Calu3 (cell line): ENCODE data around the gene MUC15. TPM values are rescaled to one million over a fixed set of nuclear protein-coding genes. Genes with fewer than 3 reads are reported as not detected.
"Not testable (repeated sequence)": the region's sequence is repeated elsewhere in the genome, so short reads cannot be mapped to it uniquely, and the experiment has no call there.

ENCODE experiments used
- BruUV-seq: library from RNA; stranded (reverse); fragments of 400-500 nt; replicated peaks from 2 replicates; lab custom pipeline; 2021; lab: Mats Ljungman, UMichigan
- CTCF ChIA-PET: fragments of 300-600 bp; sonication (Branson Sonifier 250); formaldehyde crosslinking; loops from one replicate; lab custom pipeline; 2022; ENCODE audit warnings: antibody characterized with exemption; lab: Charles Lee
- DNase-seq: peaks from one replicate; pipeline ENCODE4 v3.0.0; 2022
- H3K27ac Mint-ChIP-seq: one replicate; pipeline ENCODE4 v1.8.0; 2022; ENCODE audit warnings: mixed read lengths; ENCODE audit not compliant: unreplicated experiment
- H3K27me3 Mint-ChIP-seq: one replicate; pipeline ENCODE4 v1.8.0; 2022; ENCODE audit warnings: mixed read lengths; ENCODE audit not compliant: unreplicated experiment
- H3K36me3 Mint-ChIP-seq: one replicate; pipeline ENCODE4 v1.8.0; 2022; ENCODE audit warnings: mild to moderate bottlenecking, moderate library complexity, mixed read lengths; ENCODE audit not compliant: insufficient read depth, unreplicated experiment
- H3K4me1 Mint-ChIP-seq: one replicate; pipeline ENCODE4 v1.8.0; 2022; ENCODE audit warnings: mild to moderate bottlenecking, low read depth, mixed read lengths; ENCODE audit not compliant: unreplicated experiment
- H3K4me3 Mint-ChIP-seq: one replicate; pipeline ENCODE4 v1.8.0; 2022; ENCODE audit warnings: mild to moderate bottlenecking, low read depth, moderate library complexity, mixed read lengths; ENCODE audit not compliant: unreplicated experiment
- H3K9me3 Mint-ChIP-seq: one replicate; pipeline ENCODE4 v1.8.0; 2022; ENCODE audit warnings: low read depth, mixed read lengths; ENCODE audit not compliant: unreplicated experiment
- intact Hi-C: fragments of 100-400 bp; cut with micrococcal nuclease; formaldehyde crosslinking; loops from one replicate; pipeline ENCODE4 v1.10.0; 2022; ENCODE audit not compliant: unreplicated experiment
- total RNA-seq: library from RNA; stranded (reverse); gene quantifications from 2 replicates; pipeline ENCODE4 v1.2.3, GENCODE V29; 2022
- TF ChIP-seq, protein P1 (sequence below): fragments of 200-600 bp; IDR thresholded peaks from one replicate; pipeline ENCODE4 v1.8.0; 2022; ENCODE audit warnings: antibody characterized with exemption; ENCODE audit not compliant: unreplicated experiment

MUC15 gene
- total RNA-seq, 1 experiment from 2014 or later = not detected

DNA sequence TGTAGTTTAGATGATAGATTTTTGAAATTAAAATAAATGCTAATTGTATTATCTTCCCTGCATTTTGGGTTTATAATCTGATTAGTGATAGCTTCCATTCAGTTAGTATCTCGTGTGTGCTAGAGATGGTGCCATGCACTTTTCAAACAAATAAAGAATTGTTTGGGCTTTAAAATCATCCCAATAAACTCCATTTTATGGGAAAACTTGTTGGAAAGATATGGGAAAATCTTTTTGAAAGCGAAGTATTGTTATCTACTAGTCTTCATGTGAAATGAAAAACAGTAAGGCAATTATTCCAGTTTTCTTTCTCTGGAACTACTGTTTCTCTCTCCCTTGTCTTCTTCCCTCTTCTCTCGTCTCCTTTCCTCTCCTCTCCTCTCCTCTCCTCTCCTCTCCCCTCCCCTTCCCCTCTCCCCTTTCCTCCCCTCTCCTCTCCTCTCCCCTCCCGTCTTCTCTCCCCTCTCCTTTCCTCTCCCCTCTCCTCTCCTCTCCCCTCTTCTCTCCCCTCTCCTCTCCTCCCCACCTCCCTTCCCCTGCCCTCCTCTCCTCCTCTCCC is 27.9 kb upstream of the MUC15 start:
- no peak for DNase-seq
- Mint-ChIP-seq H3K9me3 (peaks cover 4% of the 10 kb centered on the region), H3K4me1 (no peaks in the 10 kb centered on the region)

GRCh38 chr11:26599425-26599824 is 27.4 kb upstream of the MUC15 start:
- H3K36me3 Mint-ChIP-seq = no peaks in the 10 kb centered on the region
- H3K27ac Mint-ChIP-seq = no peak overlapping the region
- intact Hi-C loops = no loop called here

More for the DNA sequence above, 27.9 kb upstream of the MUC15 start:
- intact Hi-C loops = no loop called here
- no TSS peak for BruUV-seq
- Mint-ChIP-seq H3K27ac (no peak overlapping the region), H3K36me3 (no peaks in the 10 kb centered on the region), H3K27me3 (no peaks in the 10 kb centered on the region), H3K4me3 (no peak overlapping the region)
- TF ChIP-seq, protein P1, sequence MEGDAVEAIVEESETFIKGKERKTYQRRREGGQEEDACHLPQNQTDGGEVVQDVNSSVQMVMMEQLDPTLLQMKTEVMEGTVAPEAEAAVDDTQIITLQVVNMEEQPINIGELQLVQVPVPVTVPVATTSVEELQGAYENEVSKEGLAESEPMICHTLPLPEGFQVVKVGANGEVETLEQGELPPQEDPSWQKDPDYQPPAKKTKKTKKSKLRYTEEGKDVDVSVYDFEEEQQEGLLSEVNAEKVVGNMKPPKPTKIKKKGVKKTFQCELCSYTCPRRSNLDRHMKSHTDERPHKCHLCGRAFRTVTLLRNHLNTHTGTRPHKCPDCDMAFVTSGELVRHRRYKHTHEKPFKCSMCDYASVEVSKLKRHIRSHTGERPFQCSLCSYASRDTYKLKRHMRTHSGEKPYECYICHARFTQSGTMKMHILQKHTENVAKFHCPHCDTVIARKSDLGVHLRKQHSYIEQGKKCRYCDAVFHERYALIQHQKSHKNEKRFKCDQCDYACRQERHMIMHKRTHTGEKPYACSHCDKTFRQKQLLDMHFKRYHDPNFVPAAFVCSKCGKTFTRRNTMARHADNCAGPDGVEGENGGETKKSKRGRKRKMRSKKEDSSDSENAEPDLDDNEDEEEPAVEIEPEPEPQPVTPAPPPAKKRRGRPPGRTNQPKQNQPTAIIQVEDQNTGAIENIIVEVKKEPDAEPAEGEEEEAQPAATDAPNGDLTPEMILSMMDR = no peak
- CTCF ChIA-PET = no interaction called here

GRCh38 chr11:26597899-26598298 is 25.8 kb upstream of the MUC15 start:
- CTCF ChIA-PET = no interaction called here
- Mint-ChIP-seq H3K27ac (no peak overlapping the region), H3K9me3 (no peaks in the 10 kb centered on the region), H3K4me1 (no peaks in the 10 kb centered on the region), H3K27me3 (no peaks in the 10 kb centered on the region), H3K4me3 (no peak overlapping the region), H3K36me3 (no peaks in the 10 kb centered on the region)
- DNase-seq = no peak
- TF ChIP-seq, protein P1 = no peak
- BruUV-seq = no TSS peak
- intact Hi-C loops = no loop called here

More at GRCh38 chr11:26599425-26599824, 27.4 kb upstream of the MUC15 start:
- CTCF ChIA-PET = no interaction called here
- no TSS peak for BruUV-seq
- no peak for DNase-seq
- Mint-ChIP-seq H3K4me3 (no peak overlapping the region), H3K4me1 (no peaks in the 10 kb centered on the region), H3K27me3 (no peaks in the 10 kb centered on the region), H3K9me3 (peaks cover 4% of the 10 kb centered on the region)
- TF ChIP-seq, protein P1 = no peak

DNA sequence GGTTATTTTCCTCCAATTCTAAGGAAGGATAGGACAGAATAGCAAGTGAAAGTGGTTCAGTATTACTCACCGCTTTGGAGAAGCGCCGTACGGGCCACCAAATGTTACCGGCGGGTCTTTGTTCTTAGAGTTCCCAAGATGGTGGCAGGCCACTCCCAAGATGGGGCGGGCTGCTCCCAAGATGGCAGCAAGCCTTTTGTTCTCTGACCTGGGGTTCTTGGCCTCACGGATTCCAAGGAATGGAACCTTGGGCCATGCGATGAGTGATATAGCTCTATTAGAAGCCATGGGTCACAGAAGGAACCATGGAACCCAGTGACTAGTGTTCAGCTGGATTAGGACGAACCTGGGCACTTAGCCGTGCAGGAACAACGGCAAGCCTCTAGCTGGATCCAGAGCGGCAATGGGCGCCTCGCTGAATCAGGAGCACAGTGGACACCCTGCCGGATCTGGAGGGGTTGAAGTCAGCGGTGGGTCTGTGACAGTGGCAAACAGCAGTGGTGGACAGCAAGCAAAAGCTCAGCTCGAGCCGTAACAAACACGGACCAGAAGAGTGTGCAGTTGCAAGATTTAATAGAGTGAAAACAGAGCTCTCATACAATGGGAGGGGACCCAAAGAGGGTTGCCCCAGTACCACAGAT is 25.1 kb upstream of the MUC15 start:
- H3K27me3 Mint-ChIP-seq, H3K36me3 Mint-ChIP-seq, H3K9me3 Mint-ChIP-seq, DNase-seq, H3K4me1 Mint-ChIP-seq, H3K27ac Mint-ChIP-seq, BruUV-seq, H3K4me3 Mint-ChIP-seq, CTCF ChIA-PET, intact Hi-C loops: not testable (repeated sequence)

DNA sequence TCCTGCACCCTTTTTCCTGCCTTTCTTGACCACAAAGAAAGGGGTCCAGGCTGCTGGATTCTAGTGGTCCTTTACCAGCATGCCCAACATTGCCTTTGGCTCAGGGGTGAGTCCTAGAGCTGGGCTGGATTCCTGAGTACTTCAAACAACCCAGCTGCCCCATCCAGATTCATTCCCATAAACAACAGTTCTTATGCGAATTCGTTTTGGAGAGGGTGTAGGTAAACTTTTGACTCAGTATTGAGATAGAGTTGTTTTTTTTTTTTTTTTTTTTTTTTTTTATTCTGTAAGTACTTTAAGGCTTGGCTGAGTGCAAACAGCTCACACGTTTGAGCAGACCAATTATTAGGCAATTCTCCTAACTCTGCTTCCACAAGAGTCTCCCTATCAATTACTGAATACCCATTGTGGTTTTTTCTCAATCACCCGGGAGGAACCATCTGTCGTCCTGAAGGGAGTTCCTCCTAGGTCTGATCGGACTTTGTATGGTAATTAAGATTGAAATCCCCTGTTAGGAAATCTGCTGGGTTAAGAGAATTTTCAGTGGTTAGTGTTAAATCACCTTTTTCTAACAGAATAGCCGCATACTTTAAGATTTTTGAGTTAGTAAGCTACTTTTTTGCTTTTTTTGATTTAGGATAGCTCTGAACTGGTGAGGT is 23.3 kb upstream of the MUC15 start:
- intact Hi-C loops = not testable (repeated sequence)

More for the DNA sequence above, 23.3 kb upstream of the MUC15 start:
- H3K4me1 Mint-ChIP-seq, H3K27me3 Mint-ChIP-seq, H3K27ac Mint-ChIP-seq, CTCF ChIA-PET, H3K4me3 Mint-ChIP-seq, BruUV-seq, H3K36me3 Mint-ChIP-seq, H3K9me3 Mint-ChIP-seq, DNase-seq: not testable (repeated sequence)
